SK-N-SH (cell line): ENCODE measurements around the gene PRPH. TPM values are rescaled to one million over a fixed set of nuclear protein-coding genes. Genes with fewer than 3 reads are reported as not detected.

Experiments
- CTCF ChIA-PET: fragments of 300-600, 350-600 bp; formaldehyde crosslinking; extraction: SDS; loops from one replicate; lab custom pipeline; 2021; lab: Yijun Ruan, JAX
- POLR2A ChIA-PET: fragments of 350-600 bp; sonication (Branson Sonifier 250); formaldehyde crosslinking; extraction: SDS; loops from one replicate; lab custom pipeline; 2020; ENCODE audit warnings: antibody characterized with exemption, inconsistent platforms; lab: Yijun Ruan, JAX
- DNase-seq: peaks from one replicate; pipeline ENCODE4 v3.0.0; 2012
- H2AFZ ChIP-seq: fragments of 200-600 bp; sonication (generic); 2 replicates; pipeline ENCODE4 v1.8.1; 2016; ENCODE audit warnings: antibody characterized with exemption, mild to moderate bottlenecking, low read depth
- H3F3A ChIP-seq: fragments of 200-600 bp; sonication (generic); replicated peaks from 2 replicates; pipeline ENCODE3; 2016; ENCODE audit warnings: antibody characterized with exemption, mild to moderate bottlenecking; ENCODE audit not compliant: insufficient read depth
- H3K27ac ChIP-seq, 2 experiments: fragments of 200-500 bp in 1 of 2; fragments of 200-600 bp in 1 of 2; sonication (Bioruptor generic) in 1 of 2; sonication (generic), shearing (Covaris generic) in 1 of 2; 2 replicates each; pipeline versions ENCODE4 v1.5.1 to v1.6.1; 2014 to 2016; ENCODE audit warnings: low read depth in 2 of 2, inconsistent platforms in 1 of 2, low read length in 1 of 2, mild to moderate bottlenecking in 1 of 2, mixed read lengths in 1 of 2
- H3K27me3 ChIP-seq: fragments of 200-600 bp; sonication (generic), shearing (Covaris generic); 2 replicates; pipeline ENCODE4 v1.6.1; 2016; ENCODE audit warnings: mixed run types; ENCODE audit not compliant: insufficient read depth
- H3K36me3 ChIP-seq, 2 experiments: fragments of 200-500 bp in 1 of 2; fragments of 200-600 bp in 1 of 2; sonication (Bioruptor generic) in 1 of 2; sonication (generic) in 1 of 2; replicated peaks in 1 of 2; 2 replicates each; pipeline versions ENCODE3 to v1.5.1; 2014 to 2016; ENCODE audit warnings: low read length in 1 of 2, mild to moderate bottlenecking in 1 of 2; ENCODE audit not compliant: insufficient read depth in 2 of 2, control insufficient read depth in 1 of 2
- H3K4me1 ChIP-seq, 2 experiments: fragments of 200-500 bp in 1 of 2; fragments of 200-600 bp in 1 of 2; sonication (Bioruptor generic) in 1 of 2; sonication (generic), shearing (Covaris generic) in 1 of 2; 2 replicates each; pipeline versions ENCODE4 v1.5.1 to v1.6.1; 2014 to 2016; ENCODE audit warnings: low read depth in 1 of 2, low read length in 1 of 2, mixed run types in 1 of 2; ENCODE audit not compliant: insufficient read depth in 2 of 2, control insufficient read depth in 1 of 2
- H3K4me2 ChIP-seq: fragments of 200-600 bp; sonication (generic), shearing (Covaris generic); 2 replicates; pipeline ENCODE4 v1.6.1; 2017; ENCODE audit warnings: mixed run types
- H3K4me3 ChIP-seq, 2 experiments: fragments of 200-500 bp in 1 of 2; fragments of 200-600 bp in 1 of 2; sonication (Bioruptor generic) in 1 of 2; sonication (generic), shearing (Covaris generic) in 1 of 2; 2 replicates each; pipeline versions ENCODE4 v1.5.1 to v1.8.1; 2014 to 2016; ENCODE audit warnings: low read depth in 2 of 2, inconsistent platforms in 1 of 2, low read length in 1 of 2, mild to moderate bottlenecking in 1 of 2, mixed read lengths in 1 of 2, moderate library complexity in 1 of 2
- H3K79me2 ChIP-seq: fragments of 200-600 bp; sonication (generic); 2 replicates; pipeline ENCODE4 v1.8.1; 2017; ENCODE audit warnings: mild to moderate bottlenecking; ENCODE audit not compliant: insufficient read depth
- H3K9ac ChIP-seq: fragments of 200-600 bp; sonication (generic); 2 replicates; pipeline ENCODE4 v1.6.1; 2017; ENCODE audit warnings: mixed run types
- H3K9me2 ChIP-seq: fragments of 200-600 bp; sonication (generic); 2 replicates; pipeline ENCODE4 v1.6.1; 2017; ENCODE audit warnings: mixed run types
- H3K9me3 ChIP-seq: fragments of 200-600 bp; sonication (generic); 2 replicates; pipeline ENCODE4 v1.6.1; 2017; ENCODE audit warnings: mixed run types, mild to moderate bottlenecking, moderate library complexity
- H4K20me1 ChIP-seq: fragments of 200-600 bp; sonication (generic); 2 replicates; pipeline ENCODE4 v1.6.1; 2017; ENCODE audit warnings: mild to moderate bottlenecking, mixed run types; ENCODE audit not compliant: insufficient read depth
- FOSL2 ChIP-seq: IDR thresholded peaks from 2 replicates; pipeline ENCODE4 v1.4.0; 2012; ENCODE audit warnings: low read depth, mild to moderate bottlenecking, moderate library complexity, borderline replicate concordance
- GABPA ChIP-seq: IDR thresholded peaks from 2 replicates; pipeline ENCODE4 v1.4.0; 2012; ENCODE audit warnings: low read depth, mild to moderate bottlenecking
- GATA2 ChIP-seq: sonication (generic); formaldehyde crosslinking; IDR thresholded peaks from 2 replicates; pipeline ENCODE4 v1.5.0; 2020; ENCODE audit warnings: mild to moderate bottlenecking, missing genetic modification reagents
- IRF3 ChIP-seq: fragments of 150-350 bp; IDR thresholded peaks from 2 replicates; pipeline ENCODE4 v1.6.1; 2016; ENCODE audit warnings: mild to moderate bottlenecking, low read depth, low read length
- NRF1 ChIP-seq: IDR thresholded peaks from 2 replicates; pipeline ENCODE4 v1.6.1; 2012; ENCODE audit warnings: low read depth, mild to moderate bottlenecking, low read length
- POLR2AphosphoS5 ChIP-seq: IDR thresholded peaks from 2 replicates; pipeline ENCODE4 v1.6.1; 2012; ENCODE audit warnings: low read depth, low read length
- RAD21 ChIP-seq: IDR thresholded peaks from 2 replicates; pipeline ENCODE4 v1.6.1; 2012; ENCODE audit warnings: mild to moderate bottlenecking, low read length
- RCOR1 ChIP-seq: fragments of 150-350 bp; IDR thresholded peaks from 2 replicates; pipeline ENCODE4 v1.6.1; 2017; ENCODE audit warnings: antibody characterized with exemption, low read length
- REST ChIP-seq: IDR thresholded peaks from 2 replicates; pipeline ENCODE4 v1.6.1; 2012; ENCODE audit warnings: mild to moderate bottlenecking, low read depth, low read length, moderate library complexity
- RXRA ChIP-seq: IDR thresholded peaks from 2 replicates; pipeline ENCODE4 v1.4.0; 2012; ENCODE audit warnings: low read depth, mild to moderate bottlenecking, borderline replicate concordance
- TAF1 ChIP-seq: IDR thresholded peaks from 2 replicates; pipeline ENCODE4 v1.6.1; 2012; ENCODE audit warnings: low read depth, mild to moderate bottlenecking, low read length, moderate library complexity, borderline replicate concordance
- TCF12 ChIP-seq: IDR thresholded peaks from 2 replicates; pipeline ENCODE4 v1.4.0; 2012
- TEAD4 ChIP-seq: IDR thresholded peaks from 2 replicates; pipeline ENCODE4 v1.4.0; 2012; ENCODE audit warnings: mild to moderate bottlenecking, borderline replicate concordance; ENCODE audit not compliant: insufficient read depth
- USF2 ChIP-seq: fragments of 150-350 bp; IDR thresholded peaks from 2 replicates; pipeline ENCODE4 v1.6.1; 2017; ENCODE audit warnings: antibody characterized with exemption, low read length, low read depth, borderline replicate concordance
- ZBTB33 ChIP-seq: IDR thresholded peaks from 2 replicates; pipeline ENCODE4 v1.4.0; 2012; ENCODE audit warnings: low read depth, borderline replicate concordance
- WGBS: methylation state at CpG from one replicate; pipeline ENCODE4 v1.1.6; 2017; ENCODE audit warnings: low lambda C conversion rate; 5-methylcytosine and 5-hydroxymethylcytosine counted together
- polyA plus RNA-seq, 3 experiments: library from polyadenylated mRNA; depleted of rRNA; stranded (reverse); fragments of >200 nt; gene quantifications; 2 replicates each; pipeline ENCODE4 v1.2.3, GENCODE V29; 2012
- TF ChIP-seq, protein P1 (sequence below): IDR thresholded peaks from 2 replicates; pipeline ENCODE4 v1.4.0; 2012; ENCODE audit warnings: low read depth, borderline replicate concordance
- TF ChIP-seq, protein P2 (sequence below): IDR thresholded peaks from 2 replicates; pipeline ENCODE4 v1.4.0; 2012; ENCODE audit warnings: low read depth

Gene PRPH
- polyA plus RNA-seq, 1 of the 3 experiments (the other 2 are of a cell fraction), result 1.9 TPM

DNA sequence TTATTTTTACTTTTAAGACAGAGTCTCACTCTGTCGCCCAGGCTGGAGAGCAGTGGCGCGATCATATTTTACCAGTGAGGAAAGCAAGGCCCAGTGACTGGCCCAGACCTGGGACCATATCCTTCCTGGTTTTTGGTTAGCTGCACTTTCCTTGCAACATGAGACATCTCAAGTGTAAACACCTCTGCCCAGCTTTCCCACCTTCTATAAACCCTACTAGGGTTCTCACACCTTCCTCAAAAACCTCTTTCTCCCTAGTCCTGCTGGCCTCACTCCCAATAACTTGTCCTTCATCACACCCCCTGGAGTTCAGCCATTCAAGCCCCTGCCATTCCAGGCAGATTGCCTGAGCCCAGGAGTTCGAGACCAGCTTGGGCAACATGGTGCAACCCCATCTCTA lies 10.3 kb upstream of the PRPH start:
- Histone ChIP-seq H3K79me2 (no peaks in the 10 kb centered on the region), H3F3A (no peaks in the 10 kb centered on the region), H4K20me1 (no peaks in the 10 kb centered on the region), H3K27ac (no peak overlapping the region), H3K4me2 (no peak overlapping the region), H2AFZ (no peak overlapping the region), H3K9me3 (no peaks in the 10 kb centered on the region), H3K9ac (no peak overlapping the region), H3K9me2 (no peaks in the 10 kb centered on the region), H3K4me1 (peaks cover 0 to 8% of the 10 kb centered on the region in 2 experiments; a peak in 1 of 4 replicates)
- CTCF ChIA-PET, result interaction anchor here (0.6 to 29.6 kb wide), 6 partner anchors 22 to 230 kb away, joined by 3 to 658 read pairs (median 4); partner anchors contain the start of genes C1QL4 and DNAJC22
- no peak for DNase-seq
- WGBS, result 82% methylated on average over 4 of the region's 4 CpGs
- TF ChIP-seq RCOR1, result no peak
- TF ChIP-seq RXRA, result no peak
- TF ChIP-seq TCF12, result no peak
- TF ChIP-seq RAD21, result no peak
- TF ChIP-seq FOSL2, result no peak
- no peak for TF ChIP-seq ZBTB33
- TF ChIP-seq, protein P1, sequence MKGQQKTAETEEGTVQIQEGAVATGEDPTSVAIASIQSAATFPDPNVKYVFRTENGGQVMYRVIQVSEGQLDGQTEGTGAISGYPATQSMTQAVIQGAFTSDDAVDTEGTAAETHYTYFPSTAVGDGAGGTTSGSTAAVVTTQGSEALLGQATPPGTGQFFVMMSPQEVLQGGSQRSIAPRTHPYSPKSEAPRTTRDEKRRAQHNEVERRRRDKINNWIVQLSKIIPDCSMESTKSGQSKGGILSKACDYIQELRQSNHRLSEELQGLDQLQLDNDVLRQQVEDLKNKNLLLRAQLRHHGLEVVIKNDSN, result no peak
- no peak for TF ChIP-seq TEAD4
- TF ChIP-seq GABPA, result no peak
- TF ChIP-seq, protein P2, sequence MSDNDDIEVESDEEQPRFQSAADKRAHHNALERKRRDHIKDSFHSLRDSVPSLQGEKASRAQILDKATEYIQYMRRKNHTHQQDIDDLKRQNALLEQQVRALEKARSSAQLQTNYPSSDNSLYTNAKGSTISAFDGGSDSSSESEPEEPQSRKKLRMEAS, result no peak
- TF ChIP-seq REST, result no peak
- TF ChIP-seq POLR2AphosphoS5, result no peak
- TF ChIP-seq GATA2 (CRISPR knock-in tag), result no peak
- TF ChIP-seq IRF3, result no peak
- no peak for TF ChIP-seq USF2
- TF ChIP-seq TAF1, result no peak
- TF ChIP-seq NRF1, result no peak
- TF ChIP-seq, all 33 proteins: peak for 0
- POLR2A ChIA-PET, result no interaction called here
- Histone ChIP-seq H3K4me3 (no peak overlapping the region), H3K27me3 (no peaks in the 10 kb centered on the region), H3K36me3 (no peaks in the 10 kb centered on the region)
